Thyroid gland (tissue), 4 donors: ENCODE data around the gene DIP2A. TPM values are rescaled to one million over a fixed set of nuclear protein-coding genes. Genes with fewer than 3 reads are reported as not detected.

Source experiments
- DNase-seq, 2 donors: peaks; one replicate each; pipeline ENCODE4 v3.0.0-alpha.2; 2019
- H3K27ac ChIP-seq, 3 donors: fragments of 200-600 bp; sonication (generic); 1 replicate in 2 of 3; 2 replicates in 1 of 3; pipeline ENCODE4 v1.5.1; 2016 to 2019; ENCODE audit warnings: mild to moderate bottlenecking in 1 of 3, moderate library complexity in 1 of 3
- H3K27me3 ChIP-seq: fragments of 200-600 bp; sonication (generic); one replicate; pipeline ENCODE4 v1.5.1; 2019
- H3K36me3 ChIP-seq, 2 donors: fragments of 200-600 bp; sonication (generic); one replicate each; pipeline ENCODE4 v1.5.1; 2016 to 2019
- H3K4me1 ChIP-seq, 2 donors: fragments of 200-600 bp; sonication (generic); one replicate each; pipeline ENCODE4 v1.5.1; 2017 to 2019
- H3K4me3 ChIP-seq, 3 donors: fragments of 200-600 bp; sonication (generic); replicated peaks in 1 of 3; 1 replicate in 2 of 3; 2 replicates in 1 of 3; pipeline ENCODE4 v1.5.1; 2016; ENCODE audit warnings: mild to moderate bottlenecking in 1 of 3
- H3K9me3 ChIP-seq: fragments of 200-600 bp; sonication (generic); one replicate; pipeline ENCODE4 v1.5.1; 2017
- CTCF ChIP-seq, 6 experiments: fragments of 200-600 bp in 3 of 6; fragments of 450-650 bp in 3 of 6; sonication (generic) in 3 of 6; IDR thresholded peaks; one replicate each; pipeline ENCODE4 v1.5.1; 2016 to 2019; ENCODE audit warnings: antibody characterized with exemption in 6 of 6, mild to moderate bottlenecking in 2 of 6, inconsistent platforms in 1 of 6, moderate library complexity in 1 of 6
- POLR2A ChIP-seq, 2 donors: fragments of 450-650 bp; IDR thresholded peaks; one replicate each; pipeline ENCODE4 v1.6.1; 2017; ENCODE audit warnings: antibody characterized with exemption in 2 of 2, mild to moderate bottlenecking in 2 of 2, moderate library complexity in 1 of 2
- WGBS, 2 donors: methylation state at CpG; one replicate each; pipeline ENCODE4 v1.1.5; 2017; 5-methylcytosine and 5-hydroxymethylcytosine counted together
- intact Hi-C: fragments of 100-400 bp; cut with DNase I; formaldehyde crosslinking; loops from one replicate; pipeline ENCODE4 v1.15.1; 2023
- total RNA-seq, 4 donors: library from RNA; depleted of rRNA; stranded (reverse); fragments of >200 nt; gene quantifications; one replicate each; pipeline ENCODE4 v1.2.3, GENCODE V29; 2016

Gene DIP2A
- total RNA-seq, 4 donors from 2014 or later, result 35.1 to 56.3 (median 42.9) TPM

GRCh38 chr21:46598581-46599572, 140.2 kb downstream of the DIP2A start:
- intact Hi-C loops, result no loop called here
- WGBS, 2 donors, result 74 to 76% methylated on average over 36 to 37 of the region's 38 CpGs
- no peak overlapping the region for H3K4me3 ChIP-seq
- peak; percentile 23 to 33 for DNase-seq
- no peak overlapping the region for H3K27ac ChIP-seq
- peaks cover 9 to 15% of the 10 kb centered on the region in 2 donors for H3K4me1 ChIP-seq
- no peak for TF ChIP-seq CTCF (IDR thresholded peaks at IDR 0.05)
- no peak for TF ChIP-seq POLR2A (IDR thresholded peaks at IDR 0.05)
- no peaks in the 10 kb centered on the region for H3K9me3 ChIP-seq
- H3K36me3 ChIP-seq, result no peaks in the 10 kb centered on the region
- H3K27me3 ChIP-seq, result no peaks in the 10 kb centered on the region

- Histone ChIP-seq H3K36me3 (no peaks in the 10 kb centered on the region), H3K9me3 (no peaks in the 10 kb centered on the region), H3K4me1 (peaks cover 9 to 15% of the 10 kb centered on the region in 2 donors), H3K27me3 (no peaks in the 10 kb centered on the region), H3K27ac (no peak overlapping the region), H3K4me3 (no peak overlapping the region)
- WGBS, 2 donors, result 64 to 82% methylated on average over 5 of the region's 5 CpGs
- TF ChIP-seq CTCF (IDR thresholded peaks at IDR 0.05), result no peak
- no peak for TF ChIP-seq POLR2A (IDR thresholded peaks at IDR 0.05)
- intact Hi-C loops, result no loop called here
- DNase-seq, result no peak
Observed at GRCh38 chr21:46600305-46600704, 141.6 kb downstream of the DIP2A start.

GRCh38 chr21:46600978-46601377, 142.3 kb downstream of the DIP2A start:
- Histone ChIP-seq H3K9me3 (no peaks in the 10 kb centered on the region), H3K27ac (no peak overlapping the region), H3K27me3 (no peaks in the 10 kb centered on the region), H3K36me3 (no peaks in the 10 kb centered on the region), H3K4me1 (peaks cover 9 to 15% of the 10 kb centered on the region in 2 donors), H3K4me3 (no peak overlapping the region)
- no peak for DNase-seq
- TF ChIP-seq POLR2A (IDR thresholded peaks at IDR 0.05) (no peak), CTCF (IDR thresholded peaks at IDR 0.05) (no peak)
- intact Hi-C loops, result no loop called here
- WGBS, 2 donors, result 67 to 92% methylated on average over 2 to 9 of the region's 9 CpGs

GRCh38 chr21:46603228-46603627, 144.5 kb downstream of the DIP2A start:
- intact Hi-C loops, result no loop called here
- no peak overlapping the region for H3K27ac ChIP-seq
- no peak for DNase-seq
- WGBS, 2 donors, result 45 to 56% methylated on average over 8 to 9 of the region's 9 CpGs
- no peaks in the 10 kb centered on the region for H3K27me3 ChIP-seq
- TF ChIP-seq POLR2A (IDR thresholded peaks at IDR 0.05) (no peak), CTCF (IDR thresholded peaks at IDR 0.05) (no peak)
- H3K4me3 ChIP-seq, result no peak overlapping the region
- peaks cover 9 to 15% of the 10 kb centered on the region in 2 donors for H3K4me1 ChIP-seq
- no peaks in the 10 kb centered on the region for H3K36me3 ChIP-seq
- H3K9me3 ChIP-seq, result no peaks in the 10 kb centered on the region

GRCh38 chr21:46604329-46604974, 145.8 kb downstream of the DIP2A start:
- H3K9me3 ChIP-seq, result no peaks in the 10 kb centered on the region
- H3K27me3 ChIP-seq, result no peaks in the 10 kb centered on the region
- no peak for TF ChIP-seq CTCF (IDR thresholded peaks at IDR 0.05)
- no peak for DNase-seq
- no peaks in the 10 kb centered on the region for H3K36me3 ChIP-seq
- intact Hi-C loops, result no loop called here
- peaks cover 1 to 5% of the 10 kb centered on the region in 2 donors for H3K4me1 ChIP-seq
- no peak overlapping the region for H3K4me3 ChIP-seq
- no peak overlapping the region for H3K27ac ChIP-seq
- WGBS, 2 donors, result 77 to 81% methylated on average over 9 of the region's 9 CpGs
